Ectodermal cell (in vitro differentiated cells): ENCODE data around the gene SPIN2A.
"Not testable (repeated sequence)": the region's sequence is repeated elsewhere in the genome, so short reads cannot be mapped to it uniquely, and the experiment has no call there.

Experiments used
- H3K27ac ChIP-seq: 2 replicates; pipeline ENCODE4 v1.7.0; 2013; ENCODE audit warnings: mild to moderate bottlenecking, low read depth, low read length; ENCODE audit not compliant: insufficient read depth, poor library complexity, severe bottlenecking
- H3K27me3 ChIP-seq: 2 replicates; pipeline ENCODE4 v1.7.0; 2013; ENCODE audit warnings: mild to moderate bottlenecking, low read length; ENCODE audit not compliant: insufficient read depth, control insufficient read depth, poor library complexity, severe bottlenecking
- H3K36me3 ChIP-seq: one replicate; pipeline ENCODE4 v1.7.0; 2013; ENCODE audit warnings: low read length; ENCODE audit not compliant: control insufficient read depth, insufficient read depth
- H3K4me1 ChIP-seq: one replicate; pipeline ENCODE4 v1.7.0; 2013; ENCODE audit warnings: low read length; ENCODE audit not compliant: control insufficient read depth, insufficient read depth
- H3K4me3 ChIP-seq: 2 replicates; pipeline ENCODE4 v1.7.0; 2013; ENCODE audit warnings: low read depth, low read length, control low read depth; ENCODE audit not compliant: insufficient read depth
- H3K9me3 ChIP-seq: 2 replicates; pipeline ENCODE4 v1.7.0; 2013; ENCODE audit warnings: mild to moderate bottlenecking, low read length, moderate library complexity; ENCODE audit not compliant: control insufficient read depth
- WGBS, 2 experiments: methylation state at CpG; one replicate each; pipeline ENCODE4 v1.1.7; 2013; ENCODE audit warnings: missing lambda C conversion rate in 2 of 2; 5-methylcytosine and 5-hydroxymethylcytosine counted together

The SPIN2A gene

GRCh38 chrX:57134702-57135101 is 2.5 kb downstream of the SPIN2A start:
- WGBS, 2 experiments, result 92 to 96% methylated on average over 3 of the region's 3 CpGs
- H3K4me3 ChIP-seq, result no peak overlapping the region
- H3K4me1 ChIP-seq, result no peaks in the 10 kb centered on the region
- H3K27ac ChIP-seq, result no peak overlapping the region
- H3K36me3 ChIP-seq, result no peaks in the 10 kb centered on the region
- H3K27me3 ChIP-seq, result no peaks in the 10 kb centered on the region
- no peaks in the 10 kb centered on the region for H3K9me3 ChIP-seq

- no peak overlapping the region for H3K27ac ChIP-seq
- H3K9me3 ChIP-seq, result no peaks in the 10 kb centered on the region
- no peaks in the 10 kb centered on the region for H3K27me3 ChIP-seq
- H3K36me3 ChIP-seq, result no peaks in the 10 kb centered on the region
- H3K4me1 ChIP-seq, result no peaks in the 10 kb centered on the region
- H3K4me3 ChIP-seq, result no peak overlapping the region
- 100% methylated on average over 2 to 4 of the region's 4 CpGs for WGBS, 2 experiments
Measured at GRCh38 chrX:57133706-57134105, 3.5 kb downstream of the SPIN2A start.

GRCh38 chrX:57133284-57133683 is 3.9 kb downstream of the SPIN2A start:
- not testable (repeated sequence) for H3K27me3 ChIP-seq, H3K4me3 ChIP-seq
- 86 to 100% methylated on average over 2 to 3 of the region's 4 CpGs for WGBS, 2 experiments

GRCh38 chrX:57132046-57132445 is 5.2 kb downstream of the SPIN2A start:
- WGBS, 2 experiments, result 94 to 100% methylated on average over 7 of the region's 7 CpGs

More at GRCh38 chrX:57133284-57133683, 3.9 kb downstream of the SPIN2A start:
- H3K9me3 ChIP-seq, H3K4me1 ChIP-seq, H3K27ac ChIP-seq, H3K36me3 ChIP-seq: not testable (repeated sequence)

GRCh38 chrX:57121816-57122215 is 15.4 kb downstream of the SPIN2A start:
- Histone ChIP-seq H3K36me3 (no peaks in the 10 kb centered on the region), H3K27ac (peak overlapping the region; percentile 26), H3K9me3 (no peaks in the 10 kb centered on the region), H3K4me3 (peak overlapping the region; percentile 45), H3K27me3 (no peaks in the 10 kb centered on the region), H3K4me1 (no peaks in the 10 kb centered on the region)
- WGBS, 2 experiments, result 0% methylated on average over 2 of the region's 10 CpGs; no CpG with 5 or more reads in 1 of the 2 experiments

More at GRCh38 chrX:57132046-57132445, 5.2 kb downstream of the SPIN2A start:
- Histone ChIP-seq H3K27ac (no peak overlapping the region), H3K4me3 (no peak overlapping the region), H3K9me3 (no peaks in the 10 kb centered on the region), H3K4me1 (no peaks in the 10 kb centered on the region), H3K36me3 (no peaks in the 10 kb centered on the region), H3K27me3 (no peaks in the 10 kb centered on the region)

GRCh38 chrX:57121162-57121755 is 15.9 kb downstream of the SPIN2A start, which contains the start of gene SPIN2B:
Gene SPIN2B, minus strand, starts transcription at chrX:57121548.
- 0% methylated on average over 40 to 43 of the region's 43 CpGs for WGBS, 2 experiments
- Histone ChIP-seq H3K27me3 (no peaks in the 10 kb centered on the region), H3K36me3 (no peaks in the 10 kb centered on the region), H3K4me3 (peak within 1 kb of the TSS; percentile 45), H3K9me3 (no peaks in the 10 kb centered on the region), H3K27ac (peak within 1 kb of the TSS; percentile 47), H3K4me1 (no peaks in the 10 kb centered on the region)

GRCh38 chrX:57120619-57121161 is 16.5 kb downstream of the SPIN2A start:
- H3K9me3 ChIP-seq, H3K27me3 ChIP-seq, H3K27ac ChIP-seq, H3K36me3 ChIP-seq, H3K4me1 ChIP-seq: not testable (repeated sequence)
- WGBS, 2 experiments, result 1 to 2% methylated on average over 10 of the region's 12 CpGs
- H3K4me3 ChIP-seq, result peak overlapping the region; percentile 45

- Histone ChIP-seq H3K9me3 (no peaks in the 10 kb centered on the region), H3K4me3 (no peak overlapping the region), H3K27ac (no peak overlapping the region), H3K36me3 (peaks cover 4% of the 10 kb centered on the region), H3K4me1 (no peaks in the 10 kb centered on the region), H3K27me3 (no peaks in the 10 kb centered on the region)
- 90 to 100% methylated on average over 1 of the region's 1 CpG for WGBS, 2 experiments
Measured at GRCh38 chrX:57119416-57119815, 17.8 kb downstream of the SPIN2A start.

- H3K27ac ChIP-seq, H3K27me3 ChIP-seq, H3K4me3 ChIP-seq, H3K4me1 ChIP-seq, H3K9me3 ChIP-seq, H3K36me3 ChIP-seq: not testable (repeated sequence)
- WGBS, 2 experiments, result 93 to 94% methylated on average over 3 of the region's 4 CpGs
Measured at GRCh38 chrX:57117566-57117965, 19.6 kb downstream of the SPIN2A start.

- no peak overlapping the region for H3K27ac ChIP-seq
- no peaks in the 10 kb centered on the region for H3K9me3 ChIP-seq
- H3K4me3 ChIP-seq, result no peak overlapping the region
- H3K36me3 ChIP-seq, result no peaks in the 10 kb centered on the region
- no peaks in the 10 kb centered on the region for H3K27me3 ChIP-seq
- no peaks in the 10 kb centered on the region for H3K4me1 ChIP-seq
- 53 to 71% methylated on average over 2 of the region's 2 CpGs for WGBS, 2 experiments
Measured at GRCh38 chrX:57104921-57105398, 32.2 kb downstream of the SPIN2A start.
